Heart right ventricle (tissue), 16 donors: Measurements from ENCODE around the gene GGNBP2. TPM values are rescaled to one million over a fixed set of nuclear protein-coding genes. Genes with fewer than 3 reads are reported as not detected.

Experiments used
- ATAC-seq, 8 donors: fragments of 200-7000 bp; cut with Tn5 transposase; one replicate each; pipeline ENCODE4 v1.9.1; 2020; ENCODE audit warnings: mild to moderate bottlenecking in 8 of 8, moderate library complexity in 8 of 8, moderate number of reproducible peaks in 1 of 8
- DNase-seq, 2 donors: peaks; one replicate each; pipeline ENCODE4 v3.0.0-alpha.2; 2020
- H3K27ac ChIP-seq, 10 donors: fragments of 200-600 bp; sonication (generic) in 2 of 10; one replicate each; pipeline versions ENCODE4 v1.5.0 to v1.8.0; 2020 to 2022; ENCODE audit warnings: mild to moderate bottlenecking in 3 of 10
- H3K27me3 ChIP-seq, 7 donors: fragments of 200-600 bp; one replicate each; pipeline ENCODE4 v1.8.0; 2021 to 2022; ENCODE audit warnings: mild to moderate bottlenecking in 2 of 7
- H3K36me3 ChIP-seq, 9 donors: fragments of 200-600 bp; sonication (generic) in 1 of 9; one replicate each; pipeline versions ENCODE4 v1.5.0 to v1.8.0; 2020 to 2022; ENCODE audit warnings: mild to moderate bottlenecking in 2 of 9
- H3K4me1 ChIP-seq, 9 donors: fragments of 200-600 bp; sonication (generic) in 1 of 9; one replicate each; pipeline versions ENCODE4 v1.5.0 to v1.8.0; 2020 to 2022; ENCODE audit warnings: mild to moderate bottlenecking in 4 of 9
- H3K4me3 ChIP-seq, 10 donors: fragments of 200-600 bp; sonication (generic) in 2 of 10; one replicate each; pipeline versions ENCODE4 v1.5.0 to v1.8.0; 2020 to 2022; ENCODE audit warnings: mild to moderate bottlenecking in 7 of 10, moderate library complexity in 2 of 10
- H3K9me3 ChIP-seq, 11 donors: fragments of 200-600 bp in 10 of 11; sonication (generic) in 2 of 11; one replicate each; pipeline versions ENCODE4 v1.5.0 to v1.8.0; 2013 to 2022; ENCODE audit warnings: mild to moderate bottlenecking in 2 of 11, control low read depth in 1 of 11, moderate library complexity in 1 of 11
- CTCF ChIP-seq, 9 donors: fragments of 200-600 bp; sonication (generic) in 2 of 9; IDR thresholded peaks; one replicate each; pipeline versions ENCODE4 v1.5.0 to v1.8.0; 2021 to 2022; ENCODE audit warnings: antibody characterized with exemption in 9 of 9, mild to moderate bottlenecking in 5 of 9, moderate library complexity in 1 of 9
- WGBS, 2 donors: extraction: QIAGEN DNeasy Blood & Tissue Kit; methylation state at CpG; one replicate each; pipeline ENCODE4 v1.1.7; 2013; ENCODE audit warnings: inconsistent platforms in 1 of 2; 5-methylcytosine and 5-hydroxymethylcytosine counted together
- intact Hi-C, 10 donors: fragments of 100-400 bp; cut with DNase I; formaldehyde crosslinking; loops; one replicate each; pipeline versions ENCODE4 v1.11.1 to v1.14.2; 2022
- polyA plus RNA-seq, 2 donors: library from polyadenylated mRNA; stranded (reverse); fragments of 200-250 nt; gene quantifications; one replicate each; pipeline ENCODE4 v1.2.3, GENCODE V29; 2013
- total RNA-seq, 10 donors: library from RNA; stranded (reverse); fragmentation: NEBNext Ultra II Directional in 3 of 10; extraction: Animal tissue kit (Norgen Biotek cat#: 25700) in 3 of 10; gene quantifications; one replicate each; pipeline versions ENCODE4 v1.2.1 to v1.2.4, GENCODE V29; 2021 to 2023
- donor health status: Arrhythmogenic right ventricular cardiomyopathy.
- donor health status: ischemic (EF 13 %, LVEDD 7.1; RV severe dilation, severe dysfunction).
- donor health status: healthy with polysubstance abuse.
- donor health status: DM: no; HTN: yes; CAD: no.
- donor health status: DM: no; HTN: no; CAD: no.
- donor health status: ischemic (EF 25% LVEDD 6.9; RV normal size, moderate dysfunction).
- donor health status: ischemic (EF 25% LVEDD 5.7; RV mildly dilated, moderate dysfunction).
- donor health status: healthy.
- donor health status: DM: yes; HTN: yes; CAD: no.
- donor health status: Ischemic cardiomyopathy.
- donor health status: ischemic (EF 35%, LVEDD 5.7; RV mildly dilated, moderate dysfunction).
- donor health status: nonischemic (EF 11% LVEDD 7.7; RV severe dilation, severe dysfunction).
- donor health status: DM: yes; HTN: yes; CAD: no.
- donor health status: PGD.
- donor health status: ischemic (EF 29% LVEDD 5.4; RV normal size, mild dysfunction).
- donor health status: nonischemic (EF 23%, LVEDD 6.1; RV moderate dilation, normal function).

Gene GGNBP2
- total and polyA plus RNA-seq, 12 donors = 25.9 to 51.2 (median 45.8) TPM

- H3K4me3 ChIP-seq = no peak overlapping the region
- WGBS, 2 donors = 58 to 81% methylated on average over 2 of the region's 2 CpGs
- H3K27me3 ChIP-seq = no peaks in the 10 kb centered on the region
- DNase-seq = no peak
- intact Hi-C loops = loop anchor here in 1 of 10 donors (10.0 kb wide), 1 partner anchor 62 kb away; no protein-coding TSS in a partner anchor
- no peak overlapping the region for H3K27ac ChIP-seq
- H3K4me1 ChIP-seq = peaks cover 0 to 11% (median 3%) of the 10 kb centered on the region in 9 donors
- H3K36me3 ChIP-seq = peaks cover 0 to 93% (median 42%) of the 10 kb centered on the region in 9 donors
- TF ChIP-seq CTCF (IDR thresholded peaks at IDR 0.05) = no peak
- no peaks in the 10 kb centered on the region for H3K9me3 ChIP-seq
- no peak for ATAC-seq
These were observed 32.1 kb downstream of the GGNBP2 start for GRCh38 chr17:36576793-36577192.

GRCh38 chr17:36578671-36579070 lies 34.0 kb downstream of the GGNBP2 start:
- no peak for TF ChIP-seq CTCF (IDR thresholded peaks at IDR 0.05)
- WGBS, 2 donors = 94 to 95% methylated on average over 2 of the region's 2 CpGs

GRCh38 chr17:36583787-36584186 lies 39.1 kb downstream of the GGNBP2 start:
- TF ChIP-seq CTCF (IDR thresholded peaks at IDR 0.05) = no peak
- DNase-seq (no peak), ATAC-seq (no peak)
- WGBS, 2 donors = 60 to 69% methylated on average over 1 of the region's 1 CpG
- no peaks in the 10 kb centered on the region for H3K4me1 ChIP-seq
- no peaks in the 10 kb centered on the region for H3K9me3 ChIP-seq
- no peak overlapping the region for H3K27ac ChIP-seq
- intact Hi-C loops = no loop called here
- no peak overlapping the region for H3K4me3 ChIP-seq
- H3K36me3 ChIP-seq = peaks cover 0 to 100% (median 74%) of the 10 kb centered on the region in 9 donors
- no peaks in the 10 kb centered on the region for H3K27me3 ChIP-seq

More at GRCh38 chr17:36578671-36579070, 34.0 kb downstream of the GGNBP2 start:
- Histone ChIP-seq H3K36me3 (peaks cover 0 to 93% (median 57%) of the 10 kb centered on the region in 9 donors), H3K27ac (no peak overlapping the region), H3K27me3 (no peaks in the 10 kb centered on the region), H3K9me3 (no peaks in the 10 kb centered on the region), H3K4me3 (no peak overlapping the region), H3K4me1 (peaks cover 0 to 11% (median 3%) of the 10 kb centered on the region in 9 donors)
- intact Hi-C loops = loop anchor here in 1 of 10 donors (10.0 kb wide), 1 partner anchor 64 kb away; no protein-coding TSS in a partner anchor
- ATAC-seq = no peak
- DNase-seq = no peak

- DNase-seq (no peak), ATAC-seq (no peak)
- 94 to 97% methylated on average over 2 of the region's 2 CpGs for WGBS, 2 donors
- Histone ChIP-seq H3K4me1 (peaks cover 0 to 13% (median 3%) of the 10 kb centered on the region in 9 donors), H3K4me3 (no peak overlapping the region), H3K27ac (no peak overlapping the region), H3K36me3 (peaks cover 0 to 93% (median 70%) of the 10 kb centered on the region in 9 donors), H3K27me3 (no peaks in the 10 kb centered on the region), H3K9me3 (no peaks in the 10 kb centered on the region)
- TF ChIP-seq CTCF (IDR thresholded peaks at IDR 0.05) = no peak
- intact Hi-C loops = no loop called here
These were observed 41.4 kb downstream of the GGNBP2 start for GRCh38 chr17:36586138-36586537.
